ENCODE results near the gene CHRM4. TPM values are rescaled to one million over a fixed set of nuclear protein-coding genes. Genes with fewer than 3 reads are reported as not detected.

Gene CHRM4
- total RNA-seq, 1 donor from 2014 or later, result 0.25 TPM

- intact Hi-C loops (cut with micrococcal nuclease), result no loop called here
Observed at GRCh38 chr11:46350695-46351094, 40.9 kb downstream of the CHRM4 start.

GRCh38 chr11:46348566-46349401 lies 42.8 kb downstream of the CHRM4 start:
- intact Hi-C loops (cut with micrococcal nuclease), result loop anchor here (2.0 to 5.0 kb wide), 2 partner anchors 228 to 354 kb away; partner anchors contain the start of genes ARHGAP1, PHF21A and ZNF408

- intact Hi-C loops (cut with micrococcal nuclease), result loop anchor here (2.0 to 5.0 kb wide), 6 partner anchors 13 to 429 kb away; partner anchors contain the start of genes ARHGAP1, PHF21A and ZNF408
Observed at GRCh38 chr11:46347637-46348311, 43.8 kb downstream of the CHRM4 start.

- intact Hi-C loops (cut with micrococcal nuclease), result loop anchor here (1.0 to 5.0 kb wide), 6 partner anchors 14 to 428 kb away; partner anchors contain the start of genes ARHGAP1 and ZNF408
Observed at GRCh38 chr11:46346886-46347636, 44.5 kb downstream of the CHRM4 start, which contains the start of gene DGKZ. TSS of gene DGKZ (plus strand) at chr11:46347463. CDS start at chr11:46347660, 197 bp downstream.

- intact Hi-C loops (cut with micrococcal nuclease), result loop anchor here (1.0 to 5.0 kb wide), 6 partner anchors 15 to 427 kb away; partner anchors contain the start of genes ARHGAP1 and ZNF408
Observed at GRCh38 chr11:46345881-46346484, 45.6 kb downstream of the CHRM4 start.

GRCh38 chr11:46345131-46345597 lies 46.4 kb downstream of the CHRM4 start:
- intact Hi-C loops (cut with micrococcal nuclease), result loop anchor here (5.0 kb wide), 1 partner anchor 357 kb away; the partner anchor contains the start of genes ARHGAP1 and ZNF408

- intact Hi-C loops (cut with micrococcal nuclease), result no loop called here
Observed at GRCh38 chr11:46343520-46343919, 48.1 kb downstream of the CHRM4 start.

GRCh38 chr11:46342239-46342638 lies 49.3 kb downstream of the CHRM4 start:
- intact Hi-C loops (cut with micrococcal nuclease), result no loop called here

GRCh38 chr11:46341454-46341853 lies 50.1 kb downstream of the CHRM4 start:
- intact Hi-C loops (cut with micrococcal nuclease), result no loop called here

- intact Hi-C loops (cut with micrococcal nuclease), result no loop called here
Observed at GRCh38 chr11:46339816-46340215, 51.8 kb downstream of the CHRM4 start.

GRCh38 chr11:46338988-46339666 lies 52.4 kb downstream of the CHRM4 start:
- intact Hi-C loops (cut with micrococcal nuclease), result no loop called here

- intact Hi-C loops (cut with micrococcal nuclease), result no loop called here
Observed at GRCh38 chr11:46338636-46338987, 53.0 kb downstream of the CHRM4 start.

GRCh38 chr11:46337626-46338345 lies 53.8 kb downstream of the CHRM4 start:
- intact Hi-C loops (cut with micrococcal nuclease), result no loop called here

- intact Hi-C loops (cut with micrococcal nuclease), result no loop called here
Observed at GRCh38 chr11:46336563-46337180, 54.9 kb downstream of the CHRM4 start.

GRCh38 chr11:46335890-46336562 lies 55.5 kb downstream of the CHRM4 start:
- intact Hi-C loops (cut with micrococcal nuclease), result no loop called here

- intact Hi-C loops (cut with micrococcal nuclease), result no loop called here
Observed at GRCh38 chr11:46335271-46335670, 56.3 kb downstream of the CHRM4 start.

GRCh38 chr11:46334211-46334610 lies 57.4 kb downstream of the CHRM4 start:
- intact Hi-C loops (cut with micrococcal nuclease), result no loop called here
